Mononuclear cell (primary cell): ENCODE measurements around the gene SHANK1. TPM values are rescaled to one million over a fixed set of nuclear protein-coding genes. Genes with fewer than 3 reads are reported as not detected.

Source experiments
- H3K27me3 ChIP-seq: 2 replicates; pipeline ENCODE4 v1.6.0; 2011; ENCODE audit warnings: low read length, control low read depth; ENCODE audit not compliant: insufficient read depth
- H3K4me1 ChIP-seq: 2 replicates; pipeline ENCODE4 v1.5.1; 2011; ENCODE audit warnings: mild to moderate bottlenecking, low read length, control low read depth; ENCODE audit not compliant: insufficient read depth
- H3K4me3 ChIP-seq: 2 replicates; pipeline ENCODE4 v1.5.1; 2011; ENCODE audit warnings: mild to moderate bottlenecking, low read length, moderate library complexity
- H3K9me3 ChIP-seq: 2 replicates; pipeline ENCODE4 v1.5.1; 2011; ENCODE audit warnings: low read depth, mild to moderate bottlenecking, control low read depth, low read length
- total RNA-seq: library from RNA; depleted of rRNA; stranded (reverse); fragments of >200 nt; gene quantifications from one replicate; pipeline ENCODE4 v1.2.3, GENCODE V29; 2012

Gene SHANK1
- total RNA-seq, 1 donor = 0.21 TPM

GRCh38 chr19:50690439-50690838 is 29.2 kb downstream of the SHANK1 start:
- Histone ChIP-seq H3K9me3 (no peaks in the 10 kb centered on the region), H3K4me1 (no peaks in the 10 kb centered on the region), H3K4me3 (no peak overlapping the region), H3K27me3 (peaks cover 17% of the 10 kb centered on the region)

- H3K9me3 ChIP-seq = no peaks in the 10 kb centered on the region
- peaks cover 13% of the 10 kb centered on the region for H3K27me3 ChIP-seq
- no peak overlapping the region for H3K4me3 ChIP-seq
- H3K4me1 ChIP-seq = no peaks in the 10 kb centered on the region
Measured at GRCh38 chr19:50688766-50689165, 30.8 kb downstream of the SHANK1 start.

GRCh38 chr19:50686310-50687032 is 33.1 kb downstream of the SHANK1 start:
- H3K27me3 ChIP-seq = peaks cover 5% of the 10 kb centered on the region
- H3K9me3 ChIP-seq = no peaks in the 10 kb centered on the region
- no peaks in the 10 kb centered on the region for H3K4me1 ChIP-seq

GRCh38 chr19:50679177-50680125 is 40.2 kb downstream of the SHANK1 start:
- no peaks in the 10 kb centered on the region for H3K27me3 ChIP-seq
- H3K4me1 ChIP-seq = peaks cover 6% of the 10 kb centered on the region
- no peak overlapping the region for H3K4me3 ChIP-seq
- no peaks in the 10 kb centered on the region for H3K9me3 ChIP-seq

More at GRCh38 chr19:50686310-50687032, 33.1 kb downstream of the SHANK1 start:
- H3K4me3 ChIP-seq = no peak overlapping the region

GRCh38 chr19:50678323-50678722 is 41.3 kb downstream of the SHANK1 start:
- Histone ChIP-seq H3K4me1 (peaks cover 6% of the 10 kb centered on the region), H3K27me3 (no peaks in the 10 kb centered on the region), H3K4me3 (no peak overlapping the region), H3K9me3 (no peaks in the 10 kb centered on the region)

- H3K4me1 ChIP-seq = peaks cover 6% of the 10 kb centered on the region
- H3K27me3 ChIP-seq = peaks cover 1% of the 10 kb centered on the region
- H3K9me3 ChIP-seq = no peaks in the 10 kb centered on the region
- H3K4me3 ChIP-seq = no peak overlapping the region
Measured at GRCh38 chr19:50677636-50678035, 42.0 kb downstream of the SHANK1 start.

- Histone ChIP-seq H3K4me3 (no peak overlapping the region), H3K4me1 (peaks cover 6% of the 10 kb centered on the region), H3K9me3 (no peaks in the 10 kb centered on the region), H3K27me3 (peaks cover 3% of the 10 kb centered on the region)
Measured at GRCh38 chr19:50676625-50677197, 42.9 kb downstream of the SHANK1 start.

- Histone ChIP-seq H3K4me1 (no peaks in the 10 kb centered on the region), H3K9me3 (no peaks in the 10 kb centered on the region), H3K27me3 (peaks cover 13% of the 10 kb centered on the region), H3K4me3 (no peak overlapping the region)
Measured at GRCh38 chr19:50673118-50673517, 46.5 kb downstream of the SHANK1 start.

GRCh38 chr19:50670102-50670380 is 49.6 kb downstream of the SHANK1 start:
- H3K27me3 ChIP-seq = peaks cover 20% of the 10 kb centered on the region
- no peaks in the 10 kb centered on the region for H3K4me1 ChIP-seq
- no peaks in the 10 kb centered on the region for H3K9me3 ChIP-seq
- no peak overlapping the region for H3K4me3 ChIP-seq

- Histone ChIP-seq H3K9me3 (no peaks in the 10 kb centered on the region), H3K27me3 (peaks cover 22% of the 10 kb centered on the region), H3K4me1 (no peaks in the 10 kb centered on the region), H3K4me3 (no peak overlapping the region)
Measured at GRCh38 chr19:50669302-50670101, 50.1 kb downstream of the SHANK1 start.

GRCh38 chr19:50668879-50669278 is 50.7 kb downstream of the SHANK1 start:
- H3K4me1 ChIP-seq = no peaks in the 10 kb centered on the region
- H3K27me3 ChIP-seq = peaks cover 26% of the 10 kb centered on the region
- H3K4me3 ChIP-seq = no peak overlapping the region
- no peaks in the 10 kb centered on the region for H3K9me3 ChIP-seq

GRCh38 chr19:50668416-50668815 is 51.2 kb downstream of the SHANK1 start:
- Histone ChIP-seq H3K4me1 (no peaks in the 10 kb centered on the region), H3K4me3 (no peak overlapping the region), H3K27me3 (peaks cover 26% of the 10 kb centered on the region), H3K9me3 (no peaks in the 10 kb centered on the region)

- H3K27me3 ChIP-seq = peaks cover 26% of the 10 kb centered on the region
- H3K9me3 ChIP-seq = no peaks in the 10 kb centered on the region
- H3K4me1 ChIP-seq = no peaks in the 10 kb centered on the region
- no peak overlapping the region for H3K4me3 ChIP-seq
Measured at GRCh38 chr19:50667759-50668231, 51.8 kb downstream of the SHANK1 start.

- Histone ChIP-seq H3K4me3 (no peak overlapping the region), H3K9me3 (no peaks in the 10 kb centered on the region), H3K4me1 (no peaks in the 10 kb centered on the region), H3K27me3 (peaks cover 23% of the 10 kb centered on the region)
Measured at GRCh38 chr19:50667177-50667758, 52.3 kb downstream of the SHANK1 start.
